GM13976 (cell line): ENCODE data around the gene WBP1L.

Experiments used
- DNase-seq: peaks from one replicate; pipeline ENCODE4 v3.0.0; 2012; ENCODE audit warnings: low spot score
- in situ Hi-C: fragments of 300-500 bp; cut with MboI; formaldehyde crosslinking; loops from one replicate; pipeline ENCODE4 v1.12.0; 2022; ENCODE audit warnings: low sequenced_read_pairs, mixed read lengths, inconsistent platforms; ENCODE audit not compliant: unreplicated experiment
- TF ChIP-seq, protein P1 (sequence below): IDR thresholded peaks from 2 replicates; pipeline ENCODE4 v1.5.1; 2012; ENCODE audit warnings: borderline replicate concordance, mild to moderate bottlenecking; ENCODE audit not compliant: insufficient read depth; ENCODE audit errors: extremely low read depth, missing control alignments, control extremely low read depth

The WBP1L gene

DNA sequence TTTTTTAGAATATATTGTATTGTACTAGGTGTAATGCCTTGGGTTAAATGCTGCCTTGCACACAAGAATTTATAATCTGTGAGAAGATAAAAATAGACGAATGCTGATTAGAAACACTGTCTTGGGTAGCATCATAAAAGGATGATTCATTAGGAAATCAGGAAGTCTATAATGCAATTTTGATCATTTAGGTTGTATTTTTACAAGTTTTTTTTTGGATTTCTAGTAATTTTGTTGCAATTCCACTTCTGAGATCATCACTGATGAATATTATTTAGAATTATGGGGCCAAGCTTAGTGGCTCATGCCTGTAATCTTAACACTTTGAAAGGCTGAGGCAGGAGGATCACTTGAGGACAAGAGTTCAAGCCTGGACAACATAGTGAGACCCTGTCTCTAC is 29.6 kb downstream of the WBP1L start:
- no peak for DNase-seq
- TF ChIP-seq, protein P1, sequence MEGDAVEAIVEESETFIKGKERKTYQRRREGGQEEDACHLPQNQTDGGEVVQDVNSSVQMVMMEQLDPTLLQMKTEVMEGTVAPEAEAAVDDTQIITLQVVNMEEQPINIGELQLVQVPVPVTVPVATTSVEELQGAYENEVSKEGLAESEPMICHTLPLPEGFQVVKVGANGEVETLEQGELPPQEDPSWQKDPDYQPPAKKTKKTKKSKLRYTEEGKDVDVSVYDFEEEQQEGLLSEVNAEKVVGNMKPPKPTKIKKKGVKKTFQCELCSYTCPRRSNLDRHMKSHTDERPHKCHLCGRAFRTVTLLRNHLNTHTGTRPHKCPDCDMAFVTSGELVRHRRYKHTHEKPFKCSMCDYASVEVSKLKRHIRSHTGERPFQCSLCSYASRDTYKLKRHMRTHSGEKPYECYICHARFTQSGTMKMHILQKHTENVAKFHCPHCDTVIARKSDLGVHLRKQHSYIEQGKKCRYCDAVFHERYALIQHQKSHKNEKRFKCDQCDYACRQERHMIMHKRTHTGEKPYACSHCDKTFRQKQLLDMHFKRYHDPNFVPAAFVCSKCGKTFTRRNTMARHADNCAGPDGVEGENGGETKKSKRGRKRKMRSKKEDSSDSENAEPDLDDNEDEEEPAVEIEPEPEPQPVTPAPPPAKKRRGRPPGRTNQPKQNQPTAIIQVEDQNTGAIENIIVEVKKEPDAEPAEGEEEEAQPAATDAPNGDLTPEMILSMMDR: no peak
- in situ Hi-C loops: no loop called here

DNA sequence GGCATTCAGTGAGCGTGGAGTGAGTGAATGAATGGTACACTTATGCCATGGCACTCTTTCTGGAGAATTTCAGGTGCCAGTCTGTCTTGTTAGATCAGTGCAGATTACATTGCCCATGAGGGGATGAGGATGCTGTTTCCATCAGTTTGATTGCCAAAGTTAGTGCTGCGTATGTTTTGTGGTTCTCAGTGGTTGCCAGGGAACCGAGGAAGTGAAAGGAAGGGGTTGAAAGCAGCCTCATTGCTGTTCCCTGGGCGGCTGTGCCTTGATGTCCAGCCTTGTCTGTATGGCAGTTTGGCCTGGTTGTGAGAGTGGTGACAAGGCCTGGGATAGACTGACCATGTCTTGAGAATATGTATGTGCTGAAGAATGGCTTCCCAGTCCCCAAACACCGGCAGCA is 30.2 kb downstream of the WBP1L start:
- TF ChIP-seq, protein P1: no peak
- in situ Hi-C loops: no loop called here

DNA sequence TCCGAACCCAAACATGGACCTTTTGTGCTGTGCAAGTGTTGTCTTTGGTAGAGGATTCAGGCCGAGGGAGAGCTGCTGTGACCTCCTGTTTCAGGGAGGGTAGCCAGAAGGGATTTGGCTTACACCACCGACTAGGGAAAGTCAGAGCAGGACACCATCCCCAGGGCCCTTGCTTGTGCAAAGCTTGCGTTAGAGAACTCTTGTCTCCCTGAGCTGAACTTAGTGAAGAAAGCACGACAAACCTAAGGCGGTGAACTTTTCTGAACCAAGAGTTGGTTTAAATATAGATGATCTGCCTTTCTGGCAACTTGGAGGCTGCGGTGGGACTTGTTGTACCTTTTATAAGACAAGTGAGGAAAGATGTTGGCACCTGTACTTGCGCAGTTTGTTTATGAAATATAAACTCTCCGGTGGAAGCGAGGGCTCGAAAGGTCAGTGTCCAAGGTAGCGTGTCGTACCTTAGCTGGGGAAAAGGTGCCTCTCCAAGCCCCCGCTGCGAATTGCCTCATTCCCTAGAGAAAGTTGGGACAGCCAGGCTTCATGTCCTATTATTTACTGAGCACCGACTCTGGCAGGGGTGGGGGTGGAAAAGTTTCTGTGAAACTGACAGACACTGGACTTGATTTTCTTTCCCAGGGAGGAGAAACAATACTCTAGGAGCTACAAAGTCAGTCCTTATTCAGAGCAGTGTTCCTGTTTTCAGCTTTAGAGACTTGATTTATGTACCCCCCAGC is 31.6 kb downstream of the WBP1L start:
- no peak for DNase-seq
- in situ Hi-C loops: no loop called here
- TF ChIP-seq, protein P1: no peak

More for the DNA sequence above, 30.2 kb downstream of the WBP1L start:
- DNase-seq: peak; percentile 32

DNA sequence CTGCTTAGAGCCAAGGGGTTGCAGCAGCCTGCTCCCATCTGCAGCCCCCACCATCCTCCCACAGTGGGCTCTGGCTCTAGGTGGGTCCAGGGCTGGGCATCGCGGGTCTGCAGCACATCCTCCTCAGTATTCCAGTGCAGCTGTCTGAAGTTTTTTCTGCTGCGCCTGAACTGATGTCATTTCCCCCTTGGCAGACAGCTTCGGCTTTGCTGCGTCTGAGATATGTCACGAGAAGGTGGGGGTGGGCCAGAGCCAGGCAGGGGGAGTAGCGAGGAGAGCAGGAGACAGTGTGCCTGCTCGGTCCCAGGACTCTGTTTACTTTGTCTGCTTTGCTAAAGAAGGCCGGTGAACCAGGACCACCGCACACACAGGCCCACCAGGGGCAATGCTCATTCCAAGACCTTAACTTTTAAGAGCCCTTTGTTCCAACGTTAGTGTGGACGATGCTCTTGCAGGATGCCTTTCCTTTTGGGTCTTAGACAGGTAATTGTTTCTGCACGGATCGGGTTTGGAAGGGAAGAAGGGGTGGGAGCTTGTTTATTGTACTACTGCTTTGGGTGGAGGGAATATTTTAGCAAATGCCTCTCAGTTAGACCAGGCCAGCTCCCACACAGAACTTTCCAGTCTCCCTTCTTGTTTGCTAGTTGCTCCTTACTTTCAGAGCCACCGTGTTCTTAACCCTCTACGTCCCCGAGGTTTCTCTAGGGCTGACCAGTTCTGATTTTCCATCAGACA is 32.4 kb downstream of the WBP1L start:
- DNase-seq: no peak
- in situ Hi-C loops: no loop called here
- TF ChIP-seq, protein P1: no peak

DNA sequence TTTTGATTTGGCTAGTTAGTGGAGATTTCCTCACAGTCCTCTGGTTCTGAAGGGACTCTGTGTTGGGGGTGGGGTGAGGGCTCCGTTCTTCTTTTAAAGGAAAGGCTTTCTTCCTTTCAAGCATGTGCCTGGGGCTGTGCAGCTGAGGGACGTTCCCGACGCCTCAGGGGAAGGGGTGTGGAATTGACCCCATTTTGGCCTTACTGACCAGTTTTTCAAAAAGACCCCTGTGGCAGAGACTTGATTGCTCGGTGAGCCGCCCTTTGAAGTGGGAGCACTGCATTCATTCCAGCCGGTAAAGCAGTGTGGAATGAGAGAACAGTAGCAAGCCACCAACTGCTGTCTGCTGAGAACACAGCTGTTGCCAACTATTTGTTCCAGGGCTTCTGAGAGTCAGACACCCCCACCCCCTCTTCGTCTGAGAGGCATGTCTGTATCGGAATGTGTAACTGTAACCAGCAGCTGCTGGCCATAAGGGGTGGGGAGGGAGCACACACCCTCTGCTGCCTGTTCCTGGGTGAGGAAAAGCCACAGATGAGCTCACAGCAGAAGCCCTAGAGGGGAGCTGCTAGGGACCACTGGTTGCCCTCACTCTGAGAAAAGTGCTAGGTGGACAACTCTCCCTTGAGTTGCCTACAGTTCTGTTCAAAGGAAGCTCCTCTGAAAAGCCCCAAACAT is 33.2 kb downstream of the WBP1L start:
- TF ChIP-seq, protein P1: no peak
- DNase-seq: no peak
- in situ Hi-C loops: no loop called here

DNA sequence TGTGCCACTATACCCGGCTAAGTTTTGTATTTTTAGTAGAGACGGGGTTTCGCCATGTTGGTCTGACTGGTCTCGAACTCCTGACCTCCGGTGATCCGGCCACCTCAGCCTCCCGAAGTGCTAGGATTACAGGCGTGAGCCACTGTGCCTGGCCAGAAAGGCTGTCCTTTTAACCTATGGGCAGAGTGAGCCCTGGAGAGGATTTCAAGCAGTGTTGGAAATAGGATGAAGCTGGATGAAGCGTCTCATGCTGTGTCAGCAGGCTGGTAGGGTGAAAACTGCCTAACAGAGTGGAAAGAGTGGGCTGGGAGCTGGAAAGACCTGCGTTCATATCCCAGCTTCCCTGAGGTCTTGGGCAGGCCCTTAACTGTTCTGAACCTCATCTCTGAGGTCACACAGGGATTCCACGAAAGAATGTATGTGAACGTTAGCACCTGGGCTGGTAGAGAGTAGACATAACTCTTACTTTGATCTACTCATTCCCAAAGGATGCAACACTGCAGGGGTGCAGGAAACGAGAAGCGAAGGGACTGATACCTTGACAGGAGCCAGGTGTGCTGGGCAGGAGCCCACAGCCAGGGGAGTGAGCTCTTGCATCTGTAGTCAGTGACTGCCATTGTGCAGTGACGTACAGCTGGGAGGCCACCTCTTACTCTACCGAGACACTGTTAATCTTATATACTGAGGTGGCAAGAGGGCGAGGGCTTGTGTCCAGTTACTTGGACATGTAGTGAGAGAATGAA is 34.1 kb downstream of the WBP1L start:
- TF ChIP-seq, protein P1: no peak
- no peak for DNase-seq
- in situ Hi-C loops: no loop called here
